ENCODE results near the gene NDST4.

The NDST4 gene

GRCh38 chr4:114827651-114828050 is 285.8 kb downstream of the NDST4 start:
- TF ChIP-seq TAF1 (IDR thresholded peaks at IDR 0.05; ENCODE audit: low read depth) (no peak), CREB1 (IDR thresholded peaks at IDR 0.05; ENCODE audit: low read depth) (no peak), NFIC (IDR thresholded peaks at IDR 0.05) (no peak), FOXM1 (IDR thresholded peaks at IDR 0.05; ENCODE audit: borderline replicate concordance, low read depth) (no peak), EGR1 (IDR thresholded peaks at IDR 0.05) (no peak), TEAD4 (IDR thresholded peaks at IDR 0.05) (no peak), ZBTB7A (IDR thresholded peaks at IDR 0.05; ENCODE audit: low read depth) (no peak), YY1 (IDR thresholded peaks at IDR 0.05; ENCODE audit: low read depth) (no peak), EP300 (IDR thresholded peaks at IDR 0.05; ENCODE audit: borderline replicate concordance) (no peak), RAD21 (IDR thresholded peaks at IDR 0.05; ENCODE audit: low read depth) (no peak), MAX (IDR thresholded peaks at IDR 0.05) (no peak), CEBPB (IDR thresholded peaks at IDR 0.05) (no peak), USF1 (IDR thresholded peaks at IDR 0.05) (no peak), TCF12 (IDR thresholded peaks at IDR 0.05; ENCODE audit: low read depth) (no peak)

- no peak for TF ChIP-seq ZBTB7A (IDR thresholded peaks at IDR 0.05; ENCODE audit: low read depth)
- no peak for TF ChIP-seq NFIC (IDR thresholded peaks at IDR 0.05)
- no peak for TF ChIP-seq EGR1 (IDR thresholded peaks at IDR 0.05)
- TF ChIP-seq CEBPB (IDR thresholded peaks at IDR 0.05): no peak
- TF ChIP-seq USF1 (IDR thresholded peaks at IDR 0.05): no peak
- no peak for TF ChIP-seq FOXM1 (IDR thresholded peaks at IDR 0.05; ENCODE audit: borderline replicate concordance, low read depth)
- no peak for TF ChIP-seq CREB1 (IDR thresholded peaks at IDR 0.05; ENCODE audit: low read depth)
- no peak for TF ChIP-seq MAX (IDR thresholded peaks at IDR 0.05)
- TF ChIP-seq TCF12 (IDR thresholded peaks at IDR 0.05; ENCODE audit: low read depth): no peak
- no peak for TF ChIP-seq YY1 (IDR thresholded peaks at IDR 0.05; ENCODE audit: low read depth)
- TF ChIP-seq EP300 (IDR thresholded peaks at IDR 0.05; ENCODE audit: borderline replicate concordance): no peak
- no peak for TF ChIP-seq TAF1 (IDR thresholded peaks at IDR 0.05; ENCODE audit: low read depth)
These were observed 297.7 kb downstream of the NDST4 start for GRCh38 chr4:114815760-114816159.

- TF ChIP-seq CREB1 (IDR thresholded peaks at IDR 0.05; ENCODE audit: low read depth) (no peak), YY1 (IDR thresholded peaks at IDR 0.05; ENCODE audit: low read depth) (no peak), REST (IDR thresholded peaks at IDR 0.05; ENCODE audit: low read depth) (no peak), NFIC (IDR thresholded peaks at IDR 0.05) (no peak), CEBPB (IDR thresholded peaks at IDR 0.05) (no peak), TAF1 (IDR thresholded peaks at IDR 0.05; ENCODE audit: low read depth) (no peak), EP300 (IDR thresholded peaks at IDR 0.05; ENCODE audit: borderline replicate concordance) (no peak), TCF12 (IDR thresholded peaks at IDR 0.05; ENCODE audit: low read depth) (no peak), USF1 (IDR thresholded peaks at IDR 0.05) (no peak), FOXM1 (IDR thresholded peaks at IDR 0.05; ENCODE audit: borderline replicate concordance, low read depth) (no peak), MAX (IDR thresholded peaks at IDR 0.05) (no peak)
These were observed 299.5 kb downstream of the NDST4 start for GRCh38 chr4:114813961-114814360.

GRCh38 chr4:114811564-114812301 is 301.7 kb downstream of the NDST4 start:
- TF ChIP-seq RAD21 (IDR thresholded peaks at IDR 0.05; ENCODE audit: low read depth) (no peak), CREB1 (IDR thresholded peaks at IDR 0.05; ENCODE audit: low read depth) (no peak), ZBTB7A (IDR thresholded peaks at IDR 0.05; ENCODE audit: low read depth) (no peak), TCF12 (IDR thresholded peaks at IDR 0.05; ENCODE audit: low read depth) (no peak), FOXM1 (IDR thresholded peaks at IDR 0.05; ENCODE audit: borderline replicate concordance, low read depth) (no peak), EP300 (IDR thresholded peaks at IDR 0.05; ENCODE audit: borderline replicate concordance) (no peak), YY1 (IDR thresholded peaks at IDR 0.05; ENCODE audit: low read depth) (no peak), REST (IDR thresholded peaks at IDR 0.05; ENCODE audit: low read depth) (no peak), TAF1 (IDR thresholded peaks at IDR 0.05; ENCODE audit: low read depth) (no peak), MAX (IDR thresholded peaks at IDR 0.05) (no peak), CEBPB (IDR thresholded peaks at IDR 0.05) (no peak), USF1 (IDR thresholded peaks at IDR 0.05) (no peak), NFIC (IDR thresholded peaks at IDR 0.05) (no peak), EGR1 (IDR thresholded peaks at IDR 0.05) (no peak), TEAD4 (IDR thresholded peaks at IDR 0.05) (no peak)

All from Ishikawa (cell line).